ENCODE measurements around the gene ZNF862. TPM values are rescaled to one million over a fixed set of nuclear protein-coding genes. Genes with fewer than 3 reads are reported as not detected.
"Not testable (repeated sequence)": the region's sequence is repeated elsewhere in the genome, so short reads cannot be mapped to it uniquely, and the experiment has no call there.

Gene ZNF862
- total RNA-seq, 1 donor from 2014 or later = 10.5 TPM

DNA sequence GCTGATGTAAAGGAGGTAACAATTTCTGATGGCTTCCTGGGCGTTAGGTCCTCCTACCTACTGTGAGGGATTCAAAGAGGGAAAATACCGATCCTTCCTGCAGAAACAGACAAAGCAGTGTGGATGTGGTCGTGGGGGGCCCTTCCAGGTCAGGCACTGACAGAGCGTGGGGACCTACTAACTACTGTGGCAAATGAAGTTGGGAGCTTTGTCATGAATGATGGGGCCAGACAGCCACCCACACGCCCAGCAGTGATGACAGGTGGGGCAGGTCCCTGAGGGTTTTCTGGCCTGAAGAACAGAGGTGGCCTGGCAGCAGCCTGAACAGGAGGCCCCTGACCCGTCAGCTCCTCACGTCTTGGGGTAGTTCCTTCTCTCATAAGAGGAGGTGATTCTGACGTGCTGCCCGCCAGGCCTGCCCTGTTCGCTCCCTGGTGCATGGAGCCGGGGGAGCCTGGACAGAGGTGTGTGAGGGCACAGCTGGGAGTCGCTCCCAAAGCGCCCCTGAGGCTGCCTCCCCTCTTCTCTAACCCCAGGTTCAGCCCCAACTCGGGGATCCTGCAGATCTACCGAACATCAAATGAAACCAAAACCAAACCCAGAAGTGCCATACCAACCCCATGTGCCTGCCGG is 39.8 kb downstream of the ZNF862 start:
- DNase-seq (ENCODE audit: low spot score) (no peak), ATAC-seq (no peak)

DNA sequence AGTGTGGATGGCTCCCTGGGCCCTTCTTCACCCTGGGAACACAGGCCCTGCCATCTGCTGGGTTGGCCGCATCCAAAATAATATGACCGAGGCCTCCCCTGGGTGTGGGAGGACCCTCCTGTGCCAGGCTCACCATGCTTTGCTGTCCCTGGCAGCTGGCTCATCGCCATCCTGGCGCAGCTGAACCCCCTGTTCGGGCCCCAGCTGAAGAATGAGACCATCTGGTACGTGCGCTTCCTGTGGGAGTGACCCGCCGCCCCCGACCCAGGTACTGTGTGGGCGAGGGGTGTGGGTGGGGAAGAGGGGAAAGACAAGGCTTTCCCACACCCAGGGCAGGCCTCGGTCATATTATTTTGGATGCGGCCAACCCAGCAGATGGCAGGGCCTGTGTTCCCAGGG is 40.3 kb downstream of the ZNF862 start:
- no peak for DNase-seq (ENCODE audit: low spot score)
- no peak for ATAC-seq

DNA sequence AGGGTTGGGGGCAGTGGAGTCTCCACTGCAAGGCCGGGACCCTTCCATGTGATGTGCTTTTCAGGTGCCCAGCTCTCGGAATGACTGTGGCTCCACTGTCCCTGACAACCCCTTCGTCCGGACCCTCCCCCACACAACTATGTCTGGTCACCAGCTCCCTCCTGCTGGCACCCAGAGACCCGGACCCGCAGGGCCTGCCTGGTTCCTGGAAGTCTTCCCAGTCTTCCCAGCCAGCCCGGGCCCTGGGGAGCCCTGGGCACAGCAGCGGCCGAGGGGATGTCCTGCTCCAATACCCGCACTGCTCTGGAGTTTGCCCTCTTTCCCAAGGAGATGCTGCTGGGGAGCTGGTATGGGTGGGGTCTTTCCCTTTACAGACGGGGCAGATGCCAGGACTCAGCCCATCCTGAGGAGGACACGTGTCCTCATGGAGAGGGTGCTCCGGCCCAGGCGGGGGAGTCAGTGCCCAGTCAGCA is 41.1 kb downstream of the ZNF862 start:
- DNase-seq (ENCODE audit: low spot score) (no peak), ATAC-seq (no peak)

DNA sequence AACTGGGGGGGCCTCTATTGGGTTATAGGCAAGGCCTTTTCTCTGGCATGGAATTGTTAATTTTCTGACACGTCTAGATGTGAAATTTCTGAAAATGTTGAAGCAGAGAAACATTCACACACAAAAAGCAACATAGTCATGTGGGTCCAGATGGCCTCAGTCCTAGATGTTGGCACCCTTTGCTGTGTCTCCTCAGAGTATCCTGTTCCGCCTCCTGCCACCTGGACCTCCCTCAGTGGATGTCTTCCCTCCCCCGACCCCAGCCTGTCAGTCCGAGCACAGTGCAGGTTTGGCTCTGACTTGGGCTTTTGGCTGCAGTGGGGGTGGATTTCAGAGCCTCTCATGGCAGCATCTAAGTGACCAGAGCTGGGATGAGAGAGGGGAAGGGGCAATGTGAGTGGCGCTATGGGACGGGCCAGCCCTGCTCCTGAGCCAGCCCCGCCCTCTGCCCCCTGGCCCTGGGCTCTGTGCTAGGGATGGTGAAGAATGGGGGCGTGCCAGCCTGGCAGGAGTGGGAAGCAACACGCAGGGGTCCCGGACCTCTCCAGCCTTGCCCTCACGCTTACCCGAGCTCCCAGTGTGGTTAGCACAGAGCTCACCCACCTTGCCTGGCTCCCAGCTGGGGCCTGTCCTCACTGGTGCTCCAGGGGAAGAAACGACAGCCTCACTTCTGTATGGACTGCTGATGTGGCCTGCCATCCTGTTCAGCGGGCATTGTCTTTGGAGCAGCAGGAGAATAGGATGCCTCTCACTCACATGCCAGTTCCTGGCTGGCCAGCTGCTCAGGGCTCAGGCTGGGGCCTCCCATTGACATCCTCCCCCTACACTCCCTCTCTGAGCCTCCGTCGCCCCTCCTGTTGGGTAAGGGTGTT is 41.8 kb downstream of the ZNF862 start:
- ATAC-seq = no peak
- no peak for DNase-seq (ENCODE audit: low spot score)

DNA sequence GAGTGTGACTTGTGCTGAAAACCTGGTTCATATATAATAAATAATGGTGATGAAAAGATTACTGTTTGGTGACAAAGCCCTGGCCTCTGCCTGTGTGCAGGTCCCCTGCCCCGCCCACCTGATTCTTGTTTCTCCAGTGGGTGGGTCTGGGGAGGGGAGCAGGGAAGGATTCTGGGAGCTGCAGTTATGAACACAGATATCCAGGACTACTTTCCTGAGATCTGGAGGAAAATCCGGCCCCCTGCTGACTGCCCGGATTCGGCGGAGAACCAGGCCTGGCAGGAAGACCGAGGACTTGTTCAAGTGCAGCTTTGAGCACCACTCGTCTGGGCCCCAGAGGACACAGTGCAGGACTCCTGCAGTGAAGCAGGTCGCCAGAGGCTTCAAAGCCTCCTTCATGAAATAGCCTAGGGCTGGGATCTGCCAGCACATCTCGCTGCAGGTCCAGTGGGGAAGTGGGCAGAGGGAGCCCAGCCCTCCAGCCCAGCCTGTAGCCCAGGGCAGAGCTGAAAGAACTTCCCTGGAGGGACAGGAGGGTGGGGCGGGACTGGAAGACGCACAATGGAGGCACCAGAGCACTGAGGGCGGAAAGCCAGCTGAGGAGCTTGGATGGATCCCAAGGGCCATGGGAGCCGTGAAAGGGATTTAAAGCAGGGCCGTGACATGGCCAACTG is 42.6 kb downstream of the ZNF862 start:
- no peak for ATAC-seq

DNA sequence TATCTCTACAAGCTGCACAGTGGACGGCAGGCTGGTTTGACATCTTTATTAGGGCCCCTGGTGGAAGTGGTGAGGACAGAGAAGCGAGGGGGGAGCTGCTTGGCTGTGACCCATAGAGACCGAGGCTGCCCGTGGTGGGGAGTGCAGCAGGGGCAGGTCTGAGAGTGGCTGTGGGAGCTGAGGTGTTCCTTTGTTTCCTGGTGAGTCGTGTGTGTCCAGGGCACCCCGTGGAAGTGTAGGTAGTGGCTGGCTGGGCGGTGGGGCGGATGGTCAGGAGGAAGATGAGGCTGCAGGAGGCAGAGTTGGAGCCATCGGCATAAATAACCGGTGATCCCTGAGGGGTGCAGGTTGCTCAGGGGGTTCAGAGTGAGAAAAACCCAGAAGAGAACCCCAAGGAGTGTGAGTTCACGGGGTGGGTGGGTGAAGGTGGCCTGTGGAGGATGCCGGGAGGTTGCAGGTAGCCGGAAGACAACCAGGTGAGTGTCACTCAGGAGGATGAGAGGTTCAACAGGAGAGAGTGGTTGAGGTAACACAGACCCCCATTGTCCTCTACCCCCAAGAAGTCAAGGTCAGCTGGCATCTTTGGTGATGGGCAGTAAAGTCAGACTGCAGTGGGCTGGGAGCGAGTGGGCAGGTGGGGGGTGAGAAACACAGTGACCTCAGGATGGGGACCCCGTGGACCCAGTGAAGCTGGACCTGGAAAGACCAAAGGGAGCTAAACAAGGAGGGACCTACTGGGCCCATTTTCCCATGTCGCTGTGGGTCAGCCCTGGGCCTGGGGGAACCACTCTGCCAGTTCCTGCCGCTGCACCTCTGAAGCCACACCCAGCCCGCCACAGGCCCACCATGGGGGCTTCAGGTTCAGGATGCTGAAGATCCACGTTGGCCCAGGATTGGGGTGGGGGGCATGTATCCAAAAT is 43.4 kb downstream of the ZNF862 start:
- DNase-seq (ENCODE audit: low spot score) = no peak

More for the DNA sequence above, 42.6 kb downstream of the ZNF862 start:
- no peak for DNase-seq (ENCODE audit: low spot score)

DNA sequence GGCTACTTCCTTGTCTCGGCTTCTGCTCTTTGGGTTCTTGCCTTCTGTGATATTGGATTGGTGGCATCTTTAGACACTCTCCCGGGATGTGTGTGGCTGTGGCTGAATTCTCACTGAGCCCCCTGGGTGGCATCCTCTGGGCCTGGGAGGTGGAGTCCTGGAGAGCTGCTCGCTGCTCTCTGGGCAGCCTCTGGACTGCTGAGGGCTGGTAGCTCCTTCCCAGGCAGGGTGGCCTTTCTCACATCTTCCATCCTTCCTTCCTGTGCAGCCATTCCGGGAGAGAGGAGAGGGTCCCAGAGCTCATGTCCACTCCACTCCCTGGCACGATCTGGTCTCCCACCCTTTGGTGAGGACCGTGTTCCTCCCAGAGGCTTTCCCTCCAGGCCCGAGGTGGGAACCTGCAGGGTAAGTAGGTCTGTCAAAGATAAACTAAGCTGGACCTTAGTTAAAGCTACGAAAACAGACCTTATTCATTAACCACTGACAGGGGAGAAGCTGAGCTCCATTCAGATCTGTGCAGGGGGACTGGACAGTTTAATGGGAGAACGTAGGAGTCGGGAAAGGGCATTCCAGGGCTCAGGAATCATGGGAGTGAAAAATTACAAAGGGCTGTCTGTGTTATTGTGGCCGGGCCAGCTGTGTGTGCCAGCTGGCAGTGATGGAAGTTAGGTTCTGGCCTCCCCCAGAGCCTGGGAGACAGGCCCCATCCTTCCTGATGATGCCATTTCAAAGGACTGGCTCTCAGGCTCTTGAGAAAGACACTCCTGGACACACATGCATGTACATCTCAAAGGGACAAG is 44.3 kb downstream of the ZNF862 start:
- DNase-seq (ENCODE audit: low spot score) (no peak), ATAC-seq (peak; percentile 11)

More for the DNA sequence above, 43.4 kb downstream of the ZNF862 start:
- no peak for ATAC-seq

DNA sequence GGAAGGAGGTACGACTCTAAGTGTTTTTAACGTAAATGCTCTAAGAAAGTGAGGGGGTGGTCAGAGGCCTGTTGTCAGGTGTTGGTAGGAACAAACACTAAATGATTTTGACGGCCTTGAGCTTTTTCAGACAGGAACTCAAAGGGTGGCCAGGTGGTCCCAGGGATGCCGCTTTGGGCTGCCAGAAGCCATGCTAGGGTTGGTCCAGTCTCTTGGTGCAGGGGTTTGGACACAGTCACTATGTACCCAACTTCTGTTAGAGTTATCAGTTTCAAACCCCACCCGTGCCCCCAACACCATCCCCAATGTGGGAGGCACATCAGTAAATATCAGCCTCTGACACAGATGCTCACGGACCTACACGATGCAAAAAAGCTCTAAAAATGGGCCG is 44.9 kb downstream of the ZNF862 start:
- DNase-seq (ENCODE audit: low spot score) = no peak
- no peak for ATAC-seq

DNA sequence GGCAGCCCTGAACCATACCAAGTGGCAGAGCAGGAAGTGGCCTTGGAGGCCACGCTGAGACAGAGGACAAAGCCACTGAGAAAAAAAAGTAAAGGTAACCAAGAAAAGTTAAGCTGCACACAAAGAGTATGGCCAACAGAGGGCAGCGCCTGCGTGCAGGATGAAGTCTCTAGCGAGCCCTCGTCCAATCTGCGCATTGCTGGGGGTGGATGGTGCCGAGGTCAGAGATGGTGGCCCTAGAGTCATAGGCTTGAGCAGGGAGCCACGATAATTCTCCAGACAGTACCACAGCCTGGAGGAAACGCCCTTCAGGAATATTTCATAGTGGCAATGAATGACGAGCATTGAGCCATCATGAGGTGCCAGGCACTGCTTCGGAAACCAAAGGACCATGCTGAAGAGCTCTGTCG is 45.3 kb downstream of the ZNF862 start:
- DNase-seq (ENCODE audit: low spot score) = peak; percentile 74
- peak; percentile 82 for ATAC-seq

DNA sequence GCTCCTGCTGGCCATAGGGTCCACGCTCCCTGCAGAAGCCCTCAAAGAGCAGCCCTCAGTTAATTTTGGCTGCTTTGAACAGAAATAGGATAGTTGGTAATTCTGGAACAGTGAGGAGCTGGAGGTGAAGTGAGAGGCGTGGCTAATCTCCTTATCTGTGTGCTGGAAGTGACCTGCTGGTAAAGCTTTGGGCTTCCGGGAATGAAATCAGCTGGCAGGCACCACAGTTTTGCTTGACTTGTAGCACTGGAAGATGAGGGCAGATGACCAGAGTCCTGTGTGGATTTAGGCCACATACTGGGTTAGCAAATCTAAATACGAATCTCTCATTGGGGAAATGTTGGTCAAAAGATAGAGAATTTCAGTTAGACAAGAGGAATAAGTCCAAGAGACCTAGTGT is 45.8 kb downstream of the ZNF862 start:
- DNase-seq (ENCODE audit: low spot score) = peak; percentile 90

DNA sequence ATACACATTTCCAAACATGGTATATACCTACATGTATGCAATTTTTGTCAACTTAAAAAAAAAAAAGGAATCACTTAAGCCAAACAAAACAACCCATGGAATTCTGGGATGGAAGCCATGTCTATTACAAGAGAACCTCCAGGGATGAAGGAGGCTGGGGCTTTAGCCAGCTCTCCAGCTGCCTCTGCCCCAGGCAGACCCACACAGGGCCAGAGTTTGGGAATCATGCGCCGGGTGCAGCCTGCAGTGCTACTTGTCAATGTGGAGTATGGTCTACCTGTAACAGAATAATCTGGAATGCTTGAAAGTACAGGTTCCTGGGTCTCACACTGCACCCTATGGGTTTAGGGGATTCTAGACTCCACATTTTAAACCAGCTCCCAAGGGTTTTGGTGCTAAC is 46.4 kb downstream of the ZNF862 start:
- DNase-seq (ENCODE audit: low spot score) (no peak), ATAC-seq (no peak)

More for the DNA sequence above, 45.8 kb downstream of the ZNF862 start:
- ATAC-seq = peak; percentile 75

DNA sequence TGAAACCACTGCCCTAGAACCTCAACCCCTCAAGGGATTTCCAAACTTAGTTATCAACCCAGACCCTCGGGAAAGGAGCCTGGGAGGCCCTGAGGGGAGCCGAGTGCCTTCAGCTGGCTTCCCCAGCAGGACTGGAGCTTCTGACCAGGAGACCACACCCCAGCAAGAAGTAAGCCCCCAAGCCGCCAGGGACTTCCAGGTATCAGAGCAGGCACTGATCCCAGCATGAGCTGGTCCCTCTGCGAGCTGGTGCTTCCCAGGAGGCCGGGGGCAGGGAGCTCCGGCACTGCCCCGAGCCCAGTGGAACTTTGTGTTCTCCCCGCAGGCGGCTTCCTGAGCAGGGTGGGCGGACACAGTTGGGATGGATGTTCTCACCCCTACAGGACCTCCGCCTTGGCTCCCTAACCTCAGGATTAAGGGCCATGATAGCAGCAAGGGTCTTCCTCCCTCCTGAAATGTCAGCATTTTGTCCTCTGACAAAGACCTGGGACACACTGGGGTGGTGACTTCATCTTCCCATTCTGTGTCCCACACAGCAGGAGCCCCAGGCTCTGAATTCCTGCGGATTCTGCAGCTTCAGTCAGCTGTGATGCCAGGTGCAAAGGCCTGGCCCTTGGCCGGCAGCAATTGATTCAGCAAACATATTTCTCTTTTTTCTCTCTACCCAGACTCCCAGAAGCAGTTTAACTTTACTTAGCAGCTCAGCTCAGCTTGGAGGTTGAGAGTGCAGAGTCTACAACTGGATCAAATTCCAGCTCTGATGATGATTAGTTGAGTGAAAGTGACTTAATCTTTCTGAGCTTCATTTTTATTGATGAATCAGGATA is 47.2 kb downstream of the ZNF862 start:
- peak; percentile 81 for DNase-seq (ENCODE audit: low spot score)
- ATAC-seq = peak; percentile 66

DNA sequence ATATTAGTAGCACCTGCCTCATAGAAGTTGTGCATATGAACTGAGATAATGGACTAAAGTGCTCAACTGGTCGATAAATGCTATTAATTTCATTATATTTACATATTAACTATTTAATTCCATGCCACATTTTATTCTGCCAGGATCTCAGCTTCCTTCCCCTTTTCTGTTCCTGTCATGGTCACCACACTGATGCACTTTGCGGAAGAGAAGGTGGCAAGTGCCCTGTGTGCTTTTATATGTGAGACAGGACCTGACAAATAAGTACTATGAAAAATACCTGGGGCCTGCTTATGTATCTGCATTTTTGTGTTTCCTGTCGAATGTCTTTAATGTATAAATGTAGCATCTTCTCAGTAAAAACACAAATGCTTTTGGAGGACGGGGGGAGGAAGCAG is 47.8 kb downstream of the ZNF862 start:
- DNase-seq (ENCODE audit: low spot score) (no peak), ATAC-seq (no peak)

DNA sequence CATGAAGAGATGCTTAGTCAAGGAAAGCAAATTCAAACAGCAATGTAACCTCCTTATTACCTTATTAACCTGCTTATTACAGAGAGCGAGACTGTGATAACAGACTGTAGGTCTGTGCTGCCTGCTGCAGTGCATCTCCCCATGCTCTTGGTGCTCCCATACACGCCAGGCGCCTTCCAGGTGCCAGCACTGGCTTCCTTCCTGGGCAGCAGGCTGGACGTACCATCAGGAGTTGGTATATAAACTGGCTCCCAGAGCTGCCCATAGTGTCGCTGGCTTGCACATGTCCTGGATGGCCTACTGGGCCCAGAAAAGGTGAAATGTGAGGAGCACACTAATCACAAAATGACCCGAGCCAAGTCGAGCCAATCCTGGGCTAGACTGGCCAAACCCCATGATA is 49.1 kb downstream of the ZNF862 start:
- ATAC-seq (no peak), DNase-seq (ENCODE audit: low spot score) (no peak)

DNA sequence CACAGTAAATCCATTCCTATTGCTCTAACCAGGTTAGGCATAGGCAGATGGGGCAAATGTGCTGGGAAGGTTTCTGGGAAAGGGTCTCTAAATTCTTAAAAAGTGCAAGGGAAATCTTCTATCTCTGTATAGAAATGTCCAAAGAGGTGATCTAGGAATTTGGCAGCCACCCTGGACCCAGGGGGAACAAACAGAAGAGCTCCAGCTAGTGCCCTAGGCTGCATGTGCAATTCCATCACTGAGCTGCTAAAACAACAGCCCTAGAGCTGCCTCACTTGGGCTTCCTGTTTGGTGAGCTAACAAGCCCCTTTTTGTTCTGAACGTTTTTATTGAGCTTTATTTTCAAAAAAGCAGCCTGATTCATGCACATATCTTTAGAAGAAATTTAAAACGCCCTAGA is 52.5 kb downstream of the ZNF862 start:
- DNase-seq (ENCODE audit: low spot score) = not testable (repeated sequence)
- ATAC-seq = peak; percentile 57

DNA sequence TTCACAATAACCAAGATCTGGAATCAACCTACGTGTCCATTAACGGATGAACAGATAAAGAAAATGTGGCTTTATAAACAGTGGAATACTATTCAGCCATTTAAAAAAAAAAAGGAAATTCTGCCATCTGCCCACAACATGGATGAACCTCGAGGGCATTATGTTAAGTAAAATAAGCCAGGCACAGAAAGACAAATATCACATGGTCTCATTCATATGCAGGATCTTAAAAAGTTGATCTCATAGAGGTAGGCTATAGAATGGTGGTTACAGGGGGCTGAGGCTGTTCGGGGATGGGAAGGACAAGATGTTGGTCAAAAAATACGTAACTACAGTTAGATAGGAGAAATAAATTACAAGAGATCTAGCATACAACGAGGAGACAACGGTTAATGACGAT is 56.8 kb downstream of the ZNF862 start:
- not testable (repeated sequence) for DNase-seq (ENCODE audit: low spot score); ATAC-seq

DNA sequence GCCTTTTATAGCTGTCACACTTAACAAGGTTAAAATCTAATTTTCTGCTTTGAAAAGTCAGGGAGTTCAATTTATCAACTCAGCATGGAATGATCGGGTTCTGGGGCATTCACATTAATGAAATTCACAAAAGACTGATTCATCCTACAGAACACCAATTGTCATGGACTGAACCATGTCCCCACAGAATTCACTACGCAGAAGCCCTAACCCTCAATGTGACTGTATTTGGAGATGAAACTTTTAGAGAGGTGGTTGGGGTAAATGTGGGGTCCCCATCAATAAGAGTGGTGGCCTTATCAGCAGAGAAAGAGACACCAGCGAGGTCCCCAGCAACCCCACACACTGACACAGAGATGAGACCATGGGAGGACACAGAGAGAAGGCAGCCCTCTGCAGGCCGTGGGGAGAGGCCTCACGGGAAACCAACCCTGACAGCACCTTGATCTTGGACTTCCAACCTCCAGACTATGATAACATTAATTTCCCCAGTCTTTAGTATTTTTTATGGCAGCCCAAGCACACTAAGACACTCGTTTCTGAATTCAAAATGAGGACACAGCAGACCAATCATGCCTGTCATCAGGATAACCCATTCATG is 69.7 kb downstream of the ZNF862 start:
- not testable (repeated sequence) for ATAC-seq; DNase-seq (ENCODE audit: low spot score)

DNA sequence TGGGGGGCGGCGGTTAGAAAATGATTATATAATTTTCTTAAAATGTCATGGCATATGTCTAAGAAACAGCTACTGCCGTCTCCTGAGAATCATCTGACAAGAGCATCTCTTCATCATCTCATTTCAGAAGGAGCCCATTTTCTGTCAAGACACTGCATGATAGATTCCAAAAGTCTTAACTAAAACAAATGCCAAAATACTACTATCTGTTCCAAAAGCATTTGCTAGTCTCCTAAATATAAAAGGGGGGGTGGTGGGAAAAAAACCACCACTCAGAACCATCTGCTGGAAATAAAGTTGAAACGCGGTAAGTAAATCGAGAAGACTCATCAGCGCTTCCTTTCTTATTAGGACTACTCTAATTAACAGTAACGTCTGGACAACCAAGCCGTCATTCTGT is 72.0 kb downstream of the ZNF862 start:
- DNase-seq (ENCODE audit: low spot score); ATAC-seq: not testable (repeated sequence)
